Testis (tissue), 2 donors: ENCODE measurements around the gene ZNRF2.

Source experiments
- CTCF ChIP-seq, 3 experiments: fragments of 450-650 bp in 2 of 3; fragments of 200-600 bp in 1 of 3; sonication (generic) in 1 of 3; IDR thresholded peaks; one replicate each; pipeline ENCODE4 v1.5.1; 2016 to 2019; ENCODE audit warnings: antibody characterized with exemption in 3 of 3, mild to moderate bottlenecking in 2 of 3, moderate library complexity in 1 of 3
- POLR2A ChIP-seq: fragments of 450-650 bp; IDR thresholded peaks from one replicate; pipeline ENCODE4 v1.6.1; 2017; ENCODE audit warnings: antibody characterized with exemption, mild to moderate bottlenecking, moderate library complexity

GRCh38 chr7:30411897-30412296 is 127.5 kb downstream of the ZNRF2 start:
- TF ChIP-seq CTCF (IDR thresholded peaks at IDR 0.05) (no peak), POLR2A (no peak)
